22Rv1 (cell line): Measurements from ENCODE around the gene ATP7A.

Experiments
- CTCF ChIP-seq: fragments of 450-650 bp; IDR thresholded peaks from 2 replicates; pipeline ENCODE4 v1.5.1; 2017; ENCODE audit warnings: mild to moderate bottlenecking
- ZFX ChIP-seq: fragments of 450-650 bp; IDR thresholded peaks from 2 replicates; pipeline ENCODE4 v1.6.1; 2017; ENCODE audit warnings: antibody characterized with exemption, borderline replicate concordance

GRCh38 chrX:77935886-77936285 is 25.4 kb downstream of the ATP7A start:
- TF ChIP-seq CTCF (no peak), ZFX (no peak)
